GM12878 (cell line): ENCODE data around the gene UBE3C.

ENCODE experiments used
- BRCA1 ChIP-seq: IDR thresholded peaks from 2 replicates; pipeline ENCODE4 v1.6.1; 2011; ENCODE audit warnings: low read depth, low read length, improper control_type of control experiment
- EZH2 ChIP-seq: IDR thresholded peaks from 2 replicates; pipeline ENCODE4 v1.6.1; 2012; ENCODE audit warnings: low read depth, mild to moderate bottlenecking, control low read depth, inconsistent platforms, low read length, borderline replicate concordance; ENCODE audit not compliant: control insufficient read depth
- HCFC1 ChIP-seq: fragments of 150-350 bp; IDR thresholded peaks from 2 replicates; pipeline ENCODE4 v1.6.1; 2014; ENCODE audit warnings: low read length
- KDM1A ChIP-seq: fragments of 200-600 bp; sonication (generic); IDR thresholded peaks from 2 replicates; pipeline ENCODE4 v1.6.1; 2016; ENCODE audit warnings: borderline replicate concordance
- NRF1 ChIP-seq: conservative IDR thresholded peaks from 2 replicates; pipeline ENCODE4 v1.6.1; 2011; ENCODE audit warnings: mild to moderate bottlenecking, low read depth, low read length, improper control_type of control experiment
- POLR2A ChIP-seq: IDR thresholded peaks from 2 replicates; pipeline ENCODE4 v1.6.1; 2011; ENCODE audit warnings: low read depth, mild to moderate bottlenecking, low read length
- SIN3A ChIP-seq: IDR thresholded peaks from 2 replicates; pipeline ENCODE4 v1.6.1; 2012; ENCODE audit warnings: low read depth, low read length, improper control_type of control experiment
- SMAD5 ChIP-seq: IDR thresholded peaks from 2 replicates; pipeline ENCODE4 v1.6.1; 2016; ENCODE audit warnings: antibody characterized with exemption, low read depth
- TARDBP ChIP-seq: IDR thresholded peaks from 2 replicates; pipeline ENCODE4 v1.6.1; 2016; ENCODE audit warnings: borderline replicate concordance
- TF ChIP-seq, protein P1 (sequence below), 3 experiments: IDR thresholded peaks in 2 of 3; conservative IDR thresholded peaks in 1 of 3; 2 replicates each; pipeline ENCODE4 v1.5.1; 2011; ENCODE audit warnings: low read depth in 3 of 3, low read length in 3 of 3, mild to moderate bottlenecking in 3 of 3, control low read depth in 2 of 3, moderate library complexity in 2 of 3, inconsistent platforms in 1 of 3, mixed read lengths in 1 of 3; ENCODE audit not compliant: control insufficient read depth in 2 of 3, insufficient read depth in 1 of 3; ENCODE audit errors: extremely low read depth in 1 of 3
- TF ChIP-seq, protein P2 (sequence below): IDR thresholded peaks from 2 replicates; pipeline ENCODE4 v1.6.1; 2012; ENCODE audit warnings: low read length, inconsistent platforms
- TF ChIP-seq, protein P3 (sequence below): fragments of 450-650 bp; IDR thresholded peaks from 2 replicates; pipeline ENCODE4 v1.6.1; 2016; ENCODE audit warnings: mild to moderate bottlenecking, moderate library complexity, borderline replicate concordance
- TF ChIP-seq, protein P4 (sequence below): fragments of 450-650 bp; formaldehyde crosslinking; IDR thresholded peaks from 2 replicates; pipeline ENCODE4 v1.4.0; 2020; ENCODE audit warnings: mild to moderate bottlenecking, moderate library complexity

DNA sequence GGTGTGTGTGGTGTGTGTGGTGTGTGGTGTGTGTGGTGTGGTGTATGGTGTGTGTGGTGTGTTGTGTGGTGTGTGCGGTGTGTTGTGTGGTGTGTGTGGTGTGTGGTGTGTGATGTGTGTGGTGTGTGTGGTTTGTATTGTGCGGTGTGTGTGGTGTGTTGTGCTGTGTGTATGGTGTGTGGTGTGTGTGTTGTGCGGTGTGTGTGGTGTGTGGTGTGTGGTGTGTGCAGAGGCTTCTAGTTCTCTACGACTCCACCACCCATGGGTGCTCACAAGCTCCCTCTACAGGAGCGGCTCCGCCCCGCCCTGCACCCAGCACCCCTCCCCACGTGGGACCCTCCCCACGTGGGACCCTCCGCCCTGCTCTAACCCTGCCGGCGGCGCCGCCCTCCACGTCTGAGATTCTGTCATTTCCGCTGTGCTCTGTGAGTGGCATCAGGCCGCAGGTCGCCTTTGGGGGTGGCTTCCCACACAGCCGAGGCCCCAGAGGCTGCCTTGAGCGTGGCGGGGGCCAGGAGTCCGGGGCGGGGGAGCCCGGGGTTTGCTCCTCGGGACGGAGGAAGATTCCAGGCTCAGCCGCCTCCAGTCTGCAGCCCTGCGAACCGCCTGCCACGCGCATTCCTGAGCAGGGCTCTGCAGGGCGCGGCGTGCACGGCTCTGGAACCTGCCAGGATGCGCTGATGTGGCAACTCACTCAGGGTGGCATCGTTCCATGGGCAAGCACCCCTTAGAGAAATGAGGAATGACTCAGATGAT, 161.1 kb downstream of the UBE3C start:
- TF ChIP-seq HCFC1 (no peak), KDM1A (no peak), EZH2 (no peak), NRF1 (no peak), SIN3A (no peak), BRCA1 (no peak), TARDBP (no peak), POLR2A (no peak), SMAD5 (no peak)
- TF ChIP-seq, protein P1, sequence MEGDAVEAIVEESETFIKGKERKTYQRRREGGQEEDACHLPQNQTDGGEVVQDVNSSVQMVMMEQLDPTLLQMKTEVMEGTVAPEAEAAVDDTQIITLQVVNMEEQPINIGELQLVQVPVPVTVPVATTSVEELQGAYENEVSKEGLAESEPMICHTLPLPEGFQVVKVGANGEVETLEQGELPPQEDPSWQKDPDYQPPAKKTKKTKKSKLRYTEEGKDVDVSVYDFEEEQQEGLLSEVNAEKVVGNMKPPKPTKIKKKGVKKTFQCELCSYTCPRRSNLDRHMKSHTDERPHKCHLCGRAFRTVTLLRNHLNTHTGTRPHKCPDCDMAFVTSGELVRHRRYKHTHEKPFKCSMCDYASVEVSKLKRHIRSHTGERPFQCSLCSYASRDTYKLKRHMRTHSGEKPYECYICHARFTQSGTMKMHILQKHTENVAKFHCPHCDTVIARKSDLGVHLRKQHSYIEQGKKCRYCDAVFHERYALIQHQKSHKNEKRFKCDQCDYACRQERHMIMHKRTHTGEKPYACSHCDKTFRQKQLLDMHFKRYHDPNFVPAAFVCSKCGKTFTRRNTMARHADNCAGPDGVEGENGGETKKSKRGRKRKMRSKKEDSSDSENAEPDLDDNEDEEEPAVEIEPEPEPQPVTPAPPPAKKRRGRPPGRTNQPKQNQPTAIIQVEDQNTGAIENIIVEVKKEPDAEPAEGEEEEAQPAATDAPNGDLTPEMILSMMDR (IDR thresholded peaks at IDR 0.05 in 2 of 3, conservative IDR thresholded peaks at IDR 0.05 in 1 of 3; ENCODE audit: control insufficient read depth in 2 of 3, extremely low read depth in 1 of 3, insufficient read depth in 1 of 3, low read depth in 3 of 3, low read length in 3 of 3) = peak in 1 of 3 experiments; percentile 29; a peak in 2 of 6 replicates
- TF ChIP-seq, protein P2, sequence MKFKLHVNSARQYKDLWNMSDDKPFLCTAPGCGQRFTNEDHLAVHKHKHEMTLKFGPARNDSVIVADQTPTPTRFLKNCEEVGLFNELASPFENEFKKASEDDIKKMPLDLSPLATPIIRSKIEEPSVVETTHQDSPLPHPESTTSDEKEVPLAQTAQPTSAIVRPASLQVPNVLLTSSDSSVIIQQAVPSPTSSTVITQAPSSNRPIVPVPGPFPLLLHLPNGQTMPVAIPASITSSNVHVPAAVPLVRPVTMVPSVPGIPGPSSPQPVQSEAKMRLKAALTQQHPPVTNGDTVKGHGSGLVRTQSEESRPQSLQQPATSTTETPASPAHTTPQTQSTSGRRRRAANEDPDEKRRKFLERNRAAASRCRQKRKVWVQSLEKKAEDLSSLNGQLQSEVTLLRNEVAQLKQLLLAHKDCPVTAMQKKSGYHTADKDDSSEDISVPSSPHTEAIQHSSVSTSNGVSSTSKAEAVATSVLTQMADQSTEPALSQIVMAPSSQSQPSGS = no peak
- TF ChIP-seq, protein P3, sequence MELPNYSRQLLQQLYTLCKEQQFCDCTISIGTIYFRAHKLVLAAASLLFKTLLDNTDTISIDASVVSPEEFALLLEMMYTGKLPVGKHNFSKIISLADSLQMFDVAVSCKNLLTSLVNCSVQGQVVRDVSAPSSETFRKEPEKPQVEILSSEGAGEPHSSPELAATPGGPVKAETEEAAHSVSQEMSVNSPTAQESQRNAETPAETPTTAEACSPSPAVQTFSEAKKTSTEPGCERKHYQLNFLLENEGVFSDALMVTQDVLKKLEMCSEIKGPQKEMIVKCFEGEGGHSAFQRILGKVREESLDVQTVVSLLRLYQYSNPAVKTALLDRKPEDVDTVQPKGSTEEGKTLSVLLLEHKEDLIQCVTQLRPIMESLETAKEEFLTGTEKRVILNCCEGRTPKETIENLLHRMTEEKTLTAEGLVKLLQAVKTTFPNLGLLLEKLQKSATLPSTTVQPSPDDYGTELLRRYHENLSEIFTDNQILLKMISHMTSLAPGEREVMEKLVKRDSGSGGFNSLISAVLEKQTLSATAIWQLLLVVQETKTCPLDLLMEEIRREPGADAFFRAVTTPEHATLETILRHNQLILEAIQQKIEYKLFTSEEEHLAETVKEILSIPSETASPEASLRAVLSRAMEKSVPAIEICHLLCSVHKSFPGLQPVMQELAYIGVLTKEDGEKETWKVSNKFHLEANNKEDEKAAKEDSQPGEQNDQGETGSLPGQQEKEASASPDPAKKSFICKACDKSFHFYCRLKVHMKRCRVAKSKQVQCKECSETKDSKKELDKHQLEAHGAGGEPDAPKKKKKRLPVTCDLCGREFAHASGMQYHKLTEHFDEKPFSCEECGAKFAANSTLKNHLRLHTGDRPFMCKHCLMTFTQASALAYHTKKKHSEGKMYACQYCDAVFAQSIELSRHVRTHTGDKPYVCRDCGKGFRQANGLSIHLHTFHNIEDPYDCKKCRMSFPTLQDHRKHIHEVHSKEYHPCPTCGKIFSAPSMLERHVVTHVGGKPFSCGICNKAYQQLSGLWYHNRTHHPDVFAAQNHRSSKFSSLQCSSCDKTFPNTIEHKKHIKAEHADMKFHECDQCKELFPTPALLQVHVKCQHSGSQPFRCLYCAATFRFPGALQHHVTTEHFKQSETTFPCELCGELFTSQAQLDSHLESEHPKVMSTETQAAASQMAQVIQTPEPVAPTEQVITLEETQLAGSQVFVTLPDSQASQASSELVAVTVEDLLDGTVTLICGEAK = no peak
- TF ChIP-seq, protein P4, sequence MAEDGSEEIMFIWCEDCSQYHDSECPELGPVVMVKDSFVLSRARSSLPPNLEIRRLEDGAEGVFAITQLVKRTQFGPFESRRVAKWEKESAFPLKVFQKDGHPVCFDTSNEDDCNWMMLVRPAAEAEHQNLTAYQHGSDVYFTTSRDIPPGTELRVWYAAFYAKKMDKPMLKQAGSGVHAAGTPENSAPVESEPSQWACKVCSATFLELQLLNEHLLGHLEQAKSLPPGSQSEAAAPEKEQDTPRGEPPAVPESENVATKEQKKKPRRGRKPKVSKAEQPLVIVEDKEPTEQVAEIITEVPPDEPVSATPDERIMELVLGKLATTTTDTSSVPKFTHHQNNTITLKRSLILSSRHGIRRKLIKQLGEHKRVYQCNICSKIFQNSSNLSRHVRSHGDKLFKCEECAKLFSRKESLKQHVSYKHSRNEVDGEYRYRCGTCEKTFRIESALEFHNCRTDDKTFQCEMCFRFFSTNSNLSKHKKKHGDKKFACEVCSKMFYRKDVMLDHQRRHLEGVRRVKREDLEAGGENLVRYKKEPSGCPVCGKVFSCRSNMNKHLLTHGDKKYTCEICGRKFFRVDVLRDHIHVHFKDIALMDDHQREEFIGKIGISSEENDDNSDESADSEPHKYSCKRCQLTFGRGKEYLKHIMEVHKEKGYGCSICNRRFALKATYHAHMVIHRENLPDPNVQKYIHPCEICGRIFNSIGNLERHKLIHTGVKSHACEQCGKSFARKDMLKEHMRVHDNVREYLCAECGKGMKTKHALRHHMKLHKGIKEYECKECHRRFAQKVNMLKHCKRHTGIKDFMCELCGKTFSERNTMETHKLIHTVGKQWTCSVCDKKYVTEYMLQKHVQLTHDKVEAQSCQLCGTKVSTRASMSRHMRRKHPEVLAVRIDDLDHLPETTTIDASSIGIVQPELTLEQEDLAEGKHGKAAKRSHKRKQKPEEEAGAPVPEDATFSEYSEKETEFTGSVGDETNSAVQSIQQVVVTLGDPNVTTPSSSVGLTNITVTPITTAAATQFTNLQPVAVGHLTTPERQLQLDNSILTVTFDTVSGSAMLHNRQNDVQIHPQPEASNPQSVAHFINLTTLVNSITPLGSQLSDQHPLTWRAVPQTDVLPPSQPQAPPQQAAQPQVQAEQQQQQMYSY (CRISPR knock-in tag) = no peak
